Peyer's patch (tissue), 4 donors: ENCODE measurements around the gene NDUFA5. TPM values are rescaled to one million over a fixed set of nuclear protein-coding genes. Genes with fewer than 3 reads are reported as not detected.

Experiments
- DNase-seq, 3 donors: peaks; one replicate each; pipeline ENCODE4 v3.0.0-alpha.2; 2017 to 2019
- H3K27ac ChIP-seq, 4 donors: fragments of 200-600 bp; sonication (generic); one replicate each; pipeline ENCODE4 v1.5.1; 2016 to 2019
- H3K27me3 ChIP-seq, 2 donors: fragments of 200-600 bp; sonication (generic); one replicate each; pipeline ENCODE4 v1.5.1; 2019
- H3K36me3 ChIP-seq, 3 donors: fragments of 200-600 bp; sonication (generic); one replicate each; pipeline ENCODE4 v1.5.1; 2016 to 2019
- H3K4me1 ChIP-seq, 4 donors: fragments of 200-600 bp; sonication (generic); one replicate each; pipeline ENCODE4 v1.5.1; 2016 to 2019
- H3K4me3 ChIP-seq, 4 donors: fragments of 200-600 bp; sonication (generic); 1 replicate in 3 of 4; 2 replicates in 1 of 4; pipeline ENCODE4 v1.5.1; 2016 to 2019; ENCODE audit warnings: mild to moderate bottlenecking in 1 of 4
- H3K9me3 ChIP-seq, 4 donors: fragments of 200-600 bp; sonication (generic); one replicate each; pipeline ENCODE4 v1.5.1; 2016 to 2019; ENCODE audit warnings: mild to moderate bottlenecking in 1 of 4
- CTCF ChIP-seq, 6 experiments: fragments of 450-650 bp in 4 of 6; fragments of 200-600 bp in 2 of 6; sonication (generic) in 1 of 6; IDR thresholded peaks; one replicate each; pipeline ENCODE4 v1.5.1; 2017 to 2019; ENCODE audit warnings: antibody characterized with exemption in 6 of 6, mild to moderate bottlenecking in 3 of 6, moderate library complexity in 1 of 6
- POLR2A ChIP-seq, 2 donors: fragments of 450-650 bp; IDR thresholded peaks; one replicate each; pipeline ENCODE4 v1.5.1; 2017; ENCODE audit warnings: antibody characterized with exemption in 2 of 2, mild to moderate bottlenecking in 2 of 2, moderate library complexity in 2 of 2
- total RNA-seq, 4 donors: library from RNA; depleted of rRNA; stranded (reverse); fragments of >200 nt; gene quantifications; one replicate each; pipeline ENCODE4 v1.1.0, GENCODE V29; 2016

NDUFA5 gene
- total RNA-seq, 4 donors from 2014 or later = 35.7 to 55.2 (median 45.4) TPM

GRCh38 chr7:123539871-123540270 lies 17.7 kb downstream of the NDUFA5 start:
- no peak overlapping the region for H3K27ac ChIP-seq
- no peak for DNase-seq
- H3K9me3 ChIP-seq = no peaks in the 10 kb centered on the region
- no peaks in the 10 kb centered on the region for H3K27me3 ChIP-seq
- H3K4me1 ChIP-seq = no peaks in the 10 kb centered on the region
- no peak for TF ChIP-seq CTCF (IDR thresholded peaks at IDR 0.05)
- no peak for TF ChIP-seq POLR2A (IDR thresholded peaks at IDR 0.05)
- H3K36me3 ChIP-seq = no peaks in the 10 kb centered on the region
- no peak overlapping the region for H3K4me3 ChIP-seq

GRCh38 chr7:123538897-123539296 lies 18.7 kb downstream of the NDUFA5 start:
- Histone ChIP-seq H3K27ac (no peak overlapping the region), H3K9me3 (no peaks in the 10 kb centered on the region), H3K4me3 (no peak overlapping the region), H3K36me3 (no peaks in the 10 kb centered on the region), H3K4me1 (peaks cover 0 to 4% (median 1%) of the 10 kb centered on the region in 4 donors), H3K27me3 (no peaks in the 10 kb centered on the region)
- TF ChIP-seq CTCF (IDR thresholded peaks at IDR 0.05) = no peak
- no peak for DNase-seq

- TF ChIP-seq CTCF (IDR thresholded peaks at IDR 0.05) (no peak), POLR2A (IDR thresholded peaks at IDR 0.05) (no peak)
- H3K4me3 ChIP-seq = no peak overlapping the region
- no peaks in the 10 kb centered on the region for H3K27me3 ChIP-seq
- H3K36me3 ChIP-seq = no peaks in the 10 kb centered on the region
- DNase-seq = no peak
- H3K27ac ChIP-seq = no peak overlapping the region
- H3K9me3 ChIP-seq = no peaks in the 10 kb centered on the region
- H3K4me1 ChIP-seq = peaks cover 0 to 9% (median 3%) of the 10 kb centered on the region in 4 donors
Observed at GRCh38 chr7:123538189-123538714, 19.4 kb downstream of the NDUFA5 start.

- Histone ChIP-seq H3K36me3 (no peaks in the 10 kb centered on the region), H3K9me3 (no peaks in the 10 kb centered on the region)
Observed at GRCh38 chr7:123537026-123537642, 20.5 kb downstream of the NDUFA5 start.

GRCh38 chr7:123535517-123535916 lies 22.1 kb downstream of the NDUFA5 start:
- Histone ChIP-seq H3K27ac (peak overlapping the region in 1 of 4 donors; percentile 90), H3K9me3 (no peaks in the 10 kb centered on the region), H3K27me3 (no peaks in the 10 kb centered on the region), H3K4me3 (peak overlapping the region in 3 of 4 donors; percentile 55 to 68 (median 65)), H3K36me3 (no peaks in the 10 kb centered on the region), H3K4me1 (peaks cover 0 to 9% (median 3%) of the 10 kb centered on the region in 4 donors)
- TF ChIP-seq CTCF (IDR thresholded peaks at IDR 0.05) (no peak), POLR2A (IDR thresholded peaks at IDR 0.05) (no peak)
- peak in 1 of 3 donors; percentile 39 for DNase-seq

More at GRCh38 chr7:123537026-123537642, 20.5 kb downstream of the NDUFA5 start:
- no peak overlapping the region for H3K27ac ChIP-seq
- TF ChIP-seq CTCF (IDR thresholded peaks at IDR 0.05) (peak in 5 of 6 experiments; percentile 22 to 55 (median 46)), POLR2A (IDR thresholded peaks at IDR 0.05) (no peak)
- H3K4me3 ChIP-seq = no peak overlapping the region
- peaks cover 0 to 9% (median 3%) of the 10 kb centered on the region in 4 donors for H3K4me1 ChIP-seq
- no peaks in the 10 kb centered on the region for H3K27me3 ChIP-seq
- no peak for DNase-seq
